Measurements from ENCODE around the gene CHST6.
"Not testable (repeated sequence)": the region's sequence is repeated elsewhere in the genome, so short reads cannot be mapped to it uniquely, and the experiment has no call there.

CHST6 gene

DNA sequence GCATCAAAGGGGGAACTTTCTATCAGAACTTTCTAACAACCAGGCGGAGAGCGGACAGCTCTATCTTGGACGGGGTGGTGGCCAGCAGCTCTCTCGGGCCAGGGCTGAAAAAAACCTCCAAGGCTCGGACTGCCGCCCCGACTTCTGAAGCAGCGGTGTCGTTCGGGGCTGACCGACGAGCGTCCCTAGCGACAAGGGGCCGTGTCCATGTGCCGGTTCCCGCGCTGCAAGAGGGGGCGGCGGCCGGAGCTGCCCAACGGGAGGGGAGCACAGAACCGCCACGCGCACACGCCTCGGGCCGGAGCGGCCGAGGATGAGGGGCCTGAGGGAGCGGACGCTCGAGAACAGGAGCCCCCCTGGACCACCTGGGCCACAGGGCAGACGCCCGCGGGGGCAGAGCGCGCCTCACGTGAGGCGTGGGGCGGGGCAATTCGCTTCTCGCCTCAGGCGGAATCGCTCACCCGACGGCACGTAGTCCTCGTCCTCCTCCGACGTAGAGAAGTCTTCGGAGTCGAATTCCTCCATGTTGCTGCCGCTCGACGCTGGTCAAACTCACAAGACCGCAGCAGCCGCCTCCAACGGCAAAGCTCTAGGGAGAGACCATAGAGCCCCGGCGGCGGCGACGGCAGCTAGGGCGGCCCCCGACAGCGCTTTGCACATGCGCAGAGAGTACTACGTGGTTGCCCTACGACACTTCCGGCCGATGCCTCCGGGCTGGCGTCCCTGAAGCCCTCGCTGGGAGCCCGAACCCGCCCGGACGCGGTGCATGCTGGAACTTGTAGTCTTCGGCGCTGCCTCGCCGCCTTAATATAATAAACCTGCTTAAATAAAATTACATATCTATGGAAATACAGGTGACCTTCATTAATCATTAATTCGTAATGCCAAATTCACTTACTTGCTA is 62.2 kb downstream of the CHST6 start, which contains the start of gene CFDP1:
TSS of gene CFDP1 (minus strand) at position 676 of the 904 bp plus-strand sequence. CDS start at position 525, 151 bp downstream.
- peak; percentile 94 to 97 for DNase-seq

DNA sequence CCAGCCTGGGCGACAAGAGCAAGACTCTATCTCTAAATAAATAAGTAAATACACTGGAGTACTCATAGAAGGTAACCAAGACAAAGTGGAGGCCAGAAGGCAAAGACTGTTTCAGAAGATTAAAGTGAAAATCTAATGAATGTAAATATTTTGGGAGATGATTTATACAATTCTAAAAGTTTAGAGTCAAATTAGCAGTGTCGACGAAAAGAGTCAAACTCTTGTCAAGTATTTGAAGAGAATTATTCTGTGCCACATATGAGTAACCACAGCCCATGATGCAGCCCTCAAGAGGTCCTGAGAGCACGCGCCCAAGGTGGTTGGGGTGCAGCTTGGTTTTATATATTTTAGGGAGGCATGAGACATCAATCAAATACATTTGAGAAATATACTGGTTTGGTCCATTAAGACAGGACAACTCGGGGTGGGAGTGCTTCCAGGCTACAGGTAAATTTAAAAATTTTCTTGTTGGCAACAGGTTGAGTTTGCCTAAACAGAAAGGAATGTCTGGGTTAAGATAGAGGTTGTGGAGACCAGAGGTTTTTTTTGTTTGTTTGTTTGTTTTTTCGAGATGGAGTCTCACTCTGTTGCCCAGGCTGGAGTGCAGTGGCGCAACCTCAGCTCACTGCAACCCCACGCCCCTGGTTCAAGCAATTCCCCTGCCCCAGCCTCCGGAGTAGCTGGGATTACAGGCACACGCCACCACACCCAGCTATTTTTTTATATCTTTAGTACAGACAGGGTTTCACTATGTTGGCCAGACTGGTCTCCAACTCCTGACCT is 65.4 kb downstream of the CHST6 start:
- no peak for DNase-seq

DNA sequence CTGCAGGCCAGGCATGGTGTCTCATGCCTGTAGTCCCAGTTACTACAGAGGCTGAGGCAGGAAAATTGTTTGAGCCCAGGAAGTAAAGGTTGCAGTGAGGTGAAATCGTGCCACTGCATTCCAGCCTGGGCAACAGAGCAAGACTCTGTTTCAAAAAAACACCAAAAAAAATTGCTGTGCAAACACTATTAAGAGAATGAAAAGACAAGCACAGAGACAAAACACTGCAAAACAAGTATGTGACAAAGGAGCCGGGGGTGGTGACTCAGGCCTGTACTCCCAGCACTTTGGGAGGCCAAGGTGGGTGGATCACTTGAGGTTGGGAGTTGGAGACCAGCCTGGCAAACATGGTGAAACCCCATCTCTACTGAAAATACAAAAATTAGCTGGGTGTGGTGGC is 68.7 kb downstream of the CHST6 start:
- DNase-seq: not testable (repeated sequence)

DNA sequence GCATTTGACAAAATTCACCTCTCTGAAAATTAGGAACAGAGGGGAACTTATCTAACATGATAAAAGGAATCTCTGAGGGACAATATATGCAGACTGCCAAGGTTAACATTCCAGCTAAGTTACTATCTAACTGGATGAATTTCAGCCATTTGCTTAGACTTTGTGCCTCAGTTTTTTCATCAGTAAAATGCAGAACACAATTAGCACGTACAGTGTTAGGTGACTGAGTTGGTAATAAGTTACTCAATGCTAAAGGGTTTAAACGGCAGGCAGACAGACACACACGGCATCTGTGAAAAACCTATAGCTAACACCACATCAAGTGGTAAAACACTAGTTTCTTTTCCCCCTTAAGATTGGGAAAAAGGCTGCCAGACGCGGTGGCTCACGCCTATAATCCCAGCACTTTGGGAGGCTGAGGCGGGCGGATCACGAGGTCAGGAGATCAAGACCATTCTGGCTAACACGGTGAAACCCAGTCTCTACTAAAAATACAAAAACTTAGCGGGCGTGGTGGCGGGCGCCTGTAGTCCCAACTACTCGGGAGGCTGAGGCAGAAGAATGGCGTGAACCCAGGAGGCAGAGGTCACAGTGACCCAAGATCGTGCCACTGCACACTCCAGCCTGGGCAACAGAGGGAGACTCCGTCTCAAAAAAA is 71.0 kb downstream of the CHST6 start:
- not testable (repeated sequence) for DNase-seq

DNA sequence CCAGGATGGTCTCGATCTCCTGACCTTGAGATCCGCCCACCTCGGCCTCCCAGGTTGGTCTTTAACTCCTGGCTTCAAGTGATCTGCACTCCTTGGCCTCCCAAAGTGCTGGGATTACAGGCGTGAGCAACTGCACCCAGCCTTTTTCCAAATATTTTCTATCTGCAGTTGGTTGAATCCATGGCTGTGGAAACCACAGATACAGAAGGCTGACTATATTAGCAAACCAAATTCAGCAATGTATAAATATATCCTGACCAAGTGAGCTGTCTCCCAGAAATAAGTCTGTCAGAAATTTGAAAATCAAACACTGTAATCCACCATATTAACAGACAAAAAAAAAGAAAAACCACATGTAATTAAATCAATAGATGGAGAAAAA is 71.5 kb downstream of the CHST6 start:
- DNase-seq: no peak

Measured in SHP77 (cell line).